ENCODE data around the gene PTPRD.

DNA sequence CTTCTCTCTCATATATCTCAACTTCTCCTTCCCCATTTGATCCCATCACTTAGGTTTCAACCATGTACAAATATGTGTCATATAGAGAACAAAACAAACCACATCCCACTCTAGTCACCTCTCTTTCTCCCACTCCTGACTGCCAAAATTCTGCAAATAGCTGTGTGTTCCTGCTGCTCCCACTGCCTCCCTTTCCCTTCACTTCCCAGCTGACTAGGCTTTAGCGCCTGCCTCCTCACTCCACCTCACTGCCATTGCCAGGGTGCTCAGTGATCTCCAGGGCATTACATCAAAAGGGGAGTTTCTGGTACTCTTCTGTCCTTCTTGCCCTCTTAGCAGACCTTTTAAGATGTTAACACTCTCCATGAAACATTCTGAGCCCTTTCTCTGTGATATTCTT lies 2137.9 kb downstream of the PTPRD start:
- TF ChIP-seq POLR2A (IDR thresholded peaks at IDR 0.05; ENCODE audit: low read depth, low read length) (no peak), POLR2AphosphoS5 (IDR thresholded peaks at IDR 0.05; ENCODE audit: low read depth, low read length) (no peak), TAF1 (IDR thresholded peaks at IDR 0.05; ENCODE audit: borderline replicate concordance, low read depth, low read length) (no peak)

All from GM12892 (cell line).